HG03103 (cell line): ENCODE results near the gene MICAL2.

Source experiments
- ATAC-seq: cut with Tn5 transposase; IDR thresholded peaks from one replicate; pipeline ENCODE4 v1.9.1; 2021; ENCODE audit warnings: low read depth; ENCODE audit not compliant: unreplicated experiment

Gene MICAL2

DNA sequence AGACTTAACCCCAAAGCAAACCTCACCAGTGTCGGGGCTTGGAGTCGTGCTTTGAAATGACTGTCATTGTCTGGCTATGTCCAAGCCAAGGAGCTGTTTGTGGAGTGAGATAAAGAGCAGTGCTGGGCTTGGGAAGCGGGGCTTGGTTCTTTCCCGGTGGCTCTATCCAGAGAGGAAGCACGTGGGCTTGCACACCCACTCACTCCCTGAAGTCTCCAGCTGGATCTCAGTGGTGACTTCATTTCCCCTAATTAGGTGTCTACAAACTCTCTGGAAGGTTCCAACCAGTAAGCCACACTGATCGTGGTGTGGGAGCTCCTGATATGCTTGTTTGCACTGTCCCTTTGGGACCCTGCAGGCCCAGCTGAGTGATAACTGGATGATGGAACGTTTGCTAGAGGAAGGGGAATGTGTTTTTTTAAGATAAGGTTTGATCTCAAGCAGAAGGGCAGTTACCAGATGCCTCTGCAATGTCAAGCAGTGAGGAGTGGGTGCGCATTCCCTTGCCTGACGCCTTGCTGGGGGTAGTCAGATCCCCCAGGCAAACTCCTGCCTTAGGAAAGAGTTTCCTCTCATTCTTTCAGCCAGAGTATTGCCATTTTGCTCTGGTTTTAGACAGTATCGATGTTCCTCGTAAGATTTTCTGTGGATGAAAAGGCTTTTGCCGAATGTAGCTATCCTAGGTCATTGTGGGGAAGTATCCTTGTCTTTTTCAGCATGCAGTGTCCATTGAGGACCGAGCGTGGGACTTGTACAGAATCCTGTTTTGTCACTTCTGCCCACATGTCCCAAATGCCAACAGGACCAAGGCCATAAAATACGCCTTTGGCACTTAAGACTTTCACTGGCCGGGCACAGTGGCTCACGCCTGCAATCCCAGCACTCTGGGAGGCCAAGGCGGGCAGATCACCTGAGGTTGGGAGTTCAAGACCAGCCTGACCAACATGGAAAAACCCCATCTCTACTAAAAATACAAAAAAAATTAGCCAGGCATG is 90.9 kb downstream of the MICAL2 start:
- ATAC-seq: no peak

DNA sequence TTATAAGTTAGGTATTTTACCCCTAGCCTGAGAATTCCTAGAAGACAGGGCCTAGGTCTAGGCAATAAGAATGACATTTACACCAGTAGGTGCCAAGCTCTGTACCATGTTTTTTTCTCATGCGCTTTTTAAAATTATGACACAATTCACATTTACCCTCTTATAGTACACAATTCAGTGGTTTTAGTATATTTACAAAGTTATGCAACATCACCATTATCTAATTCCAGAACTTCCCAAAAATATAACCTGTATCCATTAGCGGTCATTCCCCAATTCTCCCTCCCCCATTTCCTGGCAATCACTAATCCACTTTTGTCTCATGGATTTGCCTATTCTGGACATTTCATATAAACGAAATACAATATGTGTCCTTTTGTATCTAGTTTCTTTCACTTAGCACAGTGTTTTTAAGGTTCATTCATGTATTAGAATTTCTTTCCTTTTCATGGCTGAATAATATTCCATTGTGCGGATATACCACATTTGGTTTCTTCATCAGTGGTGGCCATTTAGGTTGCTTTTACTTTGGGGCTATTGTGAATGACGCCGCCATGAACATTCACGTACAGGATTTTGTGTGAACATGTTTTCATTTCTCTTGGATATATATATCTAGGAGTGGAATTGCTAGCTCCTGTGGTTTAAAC is 92.4 kb downstream of the MICAL2 start:
- no peak for ATAC-seq

DNA sequence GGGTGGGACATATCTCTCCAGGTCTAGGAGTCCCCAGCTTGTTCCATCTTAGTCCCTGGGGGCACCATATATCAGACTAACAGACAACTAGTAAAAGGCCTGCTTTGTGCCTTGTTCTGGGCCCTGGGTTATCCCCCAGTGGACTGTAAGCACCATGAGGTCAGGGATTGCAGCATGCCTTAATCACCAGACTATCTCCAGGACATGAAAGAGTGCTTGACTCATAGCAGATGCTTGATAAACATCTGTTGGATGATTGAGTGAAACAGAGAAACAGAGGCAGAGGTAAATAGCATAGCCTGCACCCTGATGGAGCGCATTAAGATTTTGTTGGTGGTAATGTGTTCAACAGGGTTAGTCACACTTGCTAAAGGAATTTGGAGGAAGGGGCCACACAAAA is 94.1 kb downstream of the MICAL2 start:
- no peak for ATAC-seq

DNA sequence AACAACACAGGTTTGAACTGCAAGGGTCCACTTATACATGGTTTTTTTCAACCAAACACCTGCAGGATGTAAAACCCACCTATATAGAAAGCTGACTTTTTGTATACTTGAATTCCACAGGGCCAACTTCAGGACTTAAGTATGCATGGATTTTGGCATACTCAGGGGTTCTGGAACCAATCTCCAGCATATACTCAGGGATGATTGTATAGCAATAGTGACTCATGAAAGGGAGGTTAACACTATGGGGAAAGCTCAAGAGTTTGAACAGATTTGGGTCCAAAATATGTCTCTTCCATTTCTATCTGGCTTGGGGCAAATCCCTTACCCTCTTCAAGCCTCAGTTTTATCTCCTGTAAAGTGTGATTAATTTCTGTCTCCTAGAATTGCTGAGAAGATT is 94.9 kb downstream of the MICAL2 start:
- no peak for ATAC-seq

DNA sequence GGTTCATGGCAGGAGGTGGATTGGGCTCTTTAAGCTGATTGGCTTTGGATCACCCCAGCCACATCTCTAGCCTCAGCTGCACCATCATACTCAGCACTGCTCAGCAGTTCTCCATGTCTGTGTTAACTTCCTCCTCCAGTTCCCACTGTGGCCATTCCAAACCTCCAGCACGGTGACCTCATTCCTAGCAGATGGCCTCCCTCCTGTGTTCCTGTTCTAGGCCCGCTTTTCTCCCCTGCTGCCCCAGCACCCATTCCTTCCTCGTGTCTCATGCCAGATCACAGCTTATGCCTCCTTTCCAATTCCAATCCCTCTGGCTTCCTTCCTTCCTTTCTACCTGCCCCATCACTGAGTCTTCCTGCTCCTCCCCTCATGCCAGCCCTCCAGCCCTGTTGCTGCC is 96.1 kb downstream of the MICAL2 start:
- ATAC-seq: no peak

DNA sequence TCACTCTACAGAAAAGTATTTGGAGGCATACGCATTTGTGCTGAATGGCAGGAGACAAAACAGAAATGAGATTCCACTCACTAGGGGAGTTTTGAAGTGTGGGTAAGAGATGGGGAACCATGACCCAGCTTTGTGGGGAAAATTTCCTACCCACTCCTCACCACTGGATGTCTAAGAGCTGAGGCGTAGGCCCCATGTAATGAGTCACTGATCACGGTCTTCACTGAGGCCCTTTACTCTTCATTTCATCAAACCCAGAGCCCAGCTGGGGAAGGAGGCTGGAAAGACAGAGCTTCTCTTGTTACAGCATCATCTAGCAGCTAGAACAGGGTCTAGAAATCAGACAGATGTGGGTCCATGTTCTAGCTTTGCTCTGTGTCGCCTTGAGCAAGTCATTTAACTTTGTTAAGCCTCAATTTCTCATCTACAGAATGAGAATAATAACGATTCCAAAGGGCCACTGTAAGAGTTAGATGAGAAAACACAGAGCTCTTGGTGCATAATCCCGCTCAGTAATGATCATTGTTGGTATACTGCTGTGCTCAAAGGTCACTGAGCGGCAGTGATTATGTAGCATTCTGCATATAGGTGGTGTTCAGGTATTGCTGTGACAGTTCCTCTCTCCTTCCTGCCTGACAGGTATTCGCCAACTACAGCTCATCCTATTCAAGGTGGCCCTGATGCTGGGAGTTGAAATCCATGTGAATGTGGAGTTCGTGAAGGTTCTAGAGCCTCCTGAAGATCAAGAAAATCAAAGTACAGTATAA is 97.2 kb downstream of the MICAL2 start:
- ATAC-seq: no peak

DNA sequence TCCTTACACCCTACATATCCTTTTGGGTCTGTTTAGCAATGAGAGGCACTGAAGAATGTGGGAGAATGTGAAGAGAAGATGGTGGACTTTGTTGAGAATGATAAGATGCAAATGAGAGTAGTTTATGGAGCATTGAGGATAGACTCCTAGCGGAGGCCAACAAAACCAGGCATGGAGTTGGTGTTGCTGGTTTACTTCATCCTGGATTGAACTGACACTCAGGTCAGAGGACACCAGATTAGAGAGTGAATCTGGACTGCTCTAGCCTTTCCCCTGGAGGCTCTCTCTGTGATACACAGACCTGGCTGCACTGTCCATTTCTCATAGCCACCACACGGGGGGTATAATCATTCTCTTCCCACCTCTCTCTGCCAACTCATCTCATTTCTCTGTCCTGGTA is 98.7 kb downstream of the MICAL2 start:
- ATAC-seq: no peak

DNA sequence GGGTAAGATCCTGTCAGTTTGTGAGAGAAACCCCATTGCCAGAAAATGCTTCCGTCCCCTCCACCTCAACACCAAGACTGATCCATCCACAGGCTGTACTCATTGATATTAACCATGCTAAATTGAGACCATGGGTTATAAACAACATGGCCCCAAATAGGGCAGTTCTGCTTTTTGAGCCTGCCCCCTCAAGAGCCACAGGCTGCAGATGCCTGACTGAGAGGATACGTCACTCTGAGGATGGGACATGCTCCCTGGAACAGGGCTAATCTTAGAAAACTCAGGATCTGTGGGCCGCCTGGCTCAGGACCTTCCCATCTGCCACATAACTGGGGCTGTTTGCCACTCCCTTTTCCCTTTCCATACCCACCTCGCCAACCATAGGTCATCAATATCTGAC is 99.8 kb downstream of the MICAL2 start:
- ATAC-seq: no peak

DNA sequence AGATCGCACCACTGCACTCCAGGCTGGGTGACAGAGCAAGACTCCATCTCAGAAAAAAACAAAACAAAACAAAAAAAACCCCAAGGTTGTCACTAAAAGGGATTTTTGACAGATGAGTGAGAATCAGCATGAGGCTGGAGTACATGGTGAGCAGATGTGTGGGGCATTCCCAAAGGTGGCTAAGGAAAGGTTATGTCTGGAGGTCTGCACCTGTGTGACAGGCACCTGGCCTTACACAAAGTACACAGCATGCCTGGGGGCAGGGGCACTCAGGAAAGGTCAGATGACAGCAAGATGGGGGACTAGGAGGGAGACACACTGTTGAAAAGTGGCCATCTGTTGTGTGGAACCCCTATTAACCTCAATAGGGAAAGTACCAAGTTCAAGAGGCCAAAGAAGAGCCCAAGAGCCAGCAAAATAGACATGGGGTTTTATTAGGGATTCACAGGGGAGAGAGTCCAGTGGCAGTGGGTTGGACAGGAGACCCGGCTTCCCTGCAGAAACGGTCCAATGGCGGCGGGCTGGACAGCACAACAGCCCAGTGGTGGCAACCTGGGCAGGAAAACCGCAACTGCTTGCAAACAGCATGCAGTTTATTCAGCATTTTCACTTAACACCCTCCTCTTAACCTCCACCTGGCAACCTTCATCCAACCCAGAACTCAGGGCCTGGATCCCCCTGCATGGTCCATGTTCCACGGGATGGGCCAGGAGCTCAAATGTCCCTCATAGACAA is 101.1 kb downstream of the MICAL2 start:
- ATAC-seq: no peak

DNA sequence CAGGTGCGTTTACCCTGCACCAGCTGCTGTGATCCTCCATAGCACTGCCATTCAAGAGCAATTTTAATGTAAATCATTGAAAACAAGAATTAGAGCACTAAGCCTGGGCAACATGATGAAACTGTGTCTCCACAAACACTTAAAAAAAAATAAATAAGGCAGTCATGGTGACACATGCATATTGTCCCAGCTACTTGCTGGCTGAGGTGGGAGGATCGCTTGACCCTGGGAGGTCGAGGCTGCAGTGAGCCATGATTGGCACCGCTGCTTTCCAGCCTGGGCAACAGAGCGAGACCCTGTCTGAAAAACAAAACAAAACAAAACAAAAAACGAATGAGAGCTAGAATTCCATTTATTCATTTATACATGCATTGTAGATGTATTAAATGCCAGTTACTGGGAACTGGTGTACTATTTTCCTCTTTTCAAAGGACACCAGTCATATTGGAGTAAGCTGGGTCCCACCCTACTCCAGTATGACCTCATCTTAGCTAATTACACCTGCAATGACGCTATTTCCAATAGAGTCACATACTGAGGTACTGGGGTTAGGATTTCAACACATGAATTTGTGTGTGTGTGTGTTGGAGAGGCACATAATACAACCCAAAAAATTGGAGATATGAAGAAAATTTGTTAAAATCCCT is 101.9 kb downstream of the MICAL2 start:
- no peak for ATAC-seq

DNA sequence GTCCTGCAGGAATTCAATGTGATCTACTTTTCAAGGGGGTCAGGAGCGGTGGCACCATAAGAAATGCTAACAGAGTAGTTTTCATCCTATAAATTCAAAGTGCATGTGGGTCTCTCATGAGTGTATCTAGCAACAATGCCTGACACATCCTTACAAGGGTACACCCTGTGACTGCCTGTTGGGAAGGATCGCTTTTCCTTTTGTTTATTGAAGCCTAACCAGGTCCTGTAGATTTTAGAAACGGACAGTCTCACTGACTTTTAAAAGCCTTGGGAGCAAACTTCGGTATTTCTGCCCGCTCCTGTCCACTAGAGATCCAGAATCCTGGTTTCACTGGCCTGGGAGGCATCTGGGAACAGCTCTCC is 102.4 kb downstream of the MICAL2 start:
- ATAC-seq: no peak

DNA sequence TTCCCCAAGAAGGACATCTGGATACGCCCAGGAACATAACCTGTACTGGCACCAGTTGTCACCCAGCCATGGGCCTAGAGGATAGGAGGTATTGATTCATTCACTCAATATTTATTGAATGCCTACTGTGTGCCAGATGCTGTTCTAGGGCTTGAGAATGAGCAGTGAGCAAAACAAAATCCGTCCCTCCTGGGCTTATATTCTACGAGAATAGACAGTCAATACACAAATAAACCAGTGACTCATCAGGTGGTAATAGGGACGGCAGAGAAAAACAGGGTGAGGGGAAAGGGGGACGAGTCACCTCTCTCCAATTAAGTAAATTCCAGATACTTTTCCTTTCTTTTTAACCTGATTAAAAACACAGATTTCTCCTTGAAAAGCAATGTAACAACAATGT is 103.5 kb downstream of the MICAL2 start:
- ATAC-seq: no peak

DNA sequence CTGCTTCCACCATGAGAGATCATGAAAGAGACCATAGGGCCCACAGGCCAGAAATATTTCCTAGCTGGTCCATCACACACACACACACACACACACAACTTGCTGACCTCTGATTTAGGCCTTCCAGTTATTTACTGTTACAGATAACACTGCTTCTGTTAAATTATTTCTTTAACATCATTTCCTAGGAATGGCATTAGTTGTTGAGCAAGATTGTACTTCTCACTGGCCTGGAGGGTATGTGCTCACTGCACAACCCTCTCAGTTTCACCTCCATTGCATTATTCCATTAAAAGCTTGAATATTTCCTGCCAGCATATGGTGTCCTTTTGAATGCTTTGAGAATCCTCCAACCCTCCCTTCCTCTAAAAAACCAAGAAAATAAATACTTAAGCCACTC is 104.4 kb downstream of the MICAL2 start:
- no peak for ATAC-seq

DNA sequence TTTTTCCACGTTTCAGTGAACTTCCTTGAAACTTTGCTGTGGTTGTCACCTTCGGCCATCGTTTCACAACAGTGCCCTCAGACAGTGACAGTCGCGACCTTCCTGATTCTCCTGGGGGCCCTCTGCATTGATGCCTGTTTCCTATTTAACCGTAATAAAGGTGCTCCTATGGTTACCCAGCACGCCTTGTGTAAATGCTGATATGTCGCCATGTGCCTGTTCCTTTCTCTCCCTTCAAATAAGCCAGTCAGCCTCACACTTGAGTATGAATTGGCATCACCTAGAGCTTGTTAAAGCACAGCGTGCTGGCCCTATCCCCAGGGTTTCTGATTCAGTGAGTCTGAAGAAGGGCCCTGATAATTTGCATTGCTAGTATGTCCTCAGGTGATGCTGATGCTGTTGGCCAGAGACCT is 104.8 kb downstream of the MICAL2 start:
- ATAC-seq: no peak

DNA sequence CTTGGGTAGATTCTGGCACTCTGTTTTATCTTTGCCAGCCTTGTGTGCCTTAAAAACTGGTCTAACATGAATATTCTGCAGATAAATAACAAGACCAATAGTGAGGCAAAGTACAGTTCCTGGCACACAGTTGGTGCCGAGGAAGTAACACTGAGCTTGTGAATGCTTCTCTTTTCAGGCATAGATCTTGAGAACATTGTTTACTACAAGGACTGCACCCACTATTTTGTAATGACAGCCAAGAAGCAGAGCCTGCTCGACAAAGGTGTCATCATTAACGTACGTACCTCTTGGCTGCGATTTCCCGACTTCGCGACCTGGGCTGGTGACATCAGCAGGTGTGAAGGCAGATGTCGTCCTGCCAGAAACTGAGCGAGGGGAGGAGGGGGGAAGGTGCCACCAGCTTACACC is 105.7 kb downstream of the MICAL2 start:
- no peak for ATAC-seq

DNA sequence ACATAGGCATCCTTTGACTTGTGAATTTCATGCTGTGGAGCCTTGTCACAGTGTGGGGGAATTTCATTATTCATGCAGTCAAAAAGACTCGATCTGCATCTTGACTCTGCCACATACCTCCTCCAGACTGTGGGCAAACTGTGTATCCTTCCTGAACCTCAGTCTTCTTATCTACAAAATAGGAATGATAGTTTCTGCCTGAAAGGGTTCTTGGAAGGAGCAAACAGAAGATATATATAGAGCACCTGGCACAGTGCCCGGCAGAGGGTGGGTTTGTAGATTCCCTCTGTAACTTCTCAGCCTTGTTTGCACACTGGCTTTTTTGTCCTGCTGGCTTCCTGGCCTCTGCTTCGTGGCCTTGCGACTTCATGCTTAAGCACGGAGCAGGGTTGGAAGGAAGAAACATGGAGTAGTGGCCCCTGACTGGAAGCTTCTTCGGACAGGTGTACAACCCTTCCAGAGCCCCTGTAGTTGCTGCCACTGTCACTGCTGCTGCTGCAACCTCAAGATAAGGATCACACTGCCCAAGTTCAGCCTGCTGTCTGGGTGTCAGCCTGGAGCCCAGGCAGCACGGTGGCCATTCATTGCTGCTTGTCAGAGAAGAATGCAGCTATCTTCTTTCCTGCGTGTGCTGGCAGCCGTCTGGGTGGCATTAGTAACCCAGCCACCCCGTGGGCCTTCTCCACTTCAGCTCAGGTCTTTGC is 106.4 kb downstream of the MICAL2 start:
- no peak for ATAC-seq

DNA sequence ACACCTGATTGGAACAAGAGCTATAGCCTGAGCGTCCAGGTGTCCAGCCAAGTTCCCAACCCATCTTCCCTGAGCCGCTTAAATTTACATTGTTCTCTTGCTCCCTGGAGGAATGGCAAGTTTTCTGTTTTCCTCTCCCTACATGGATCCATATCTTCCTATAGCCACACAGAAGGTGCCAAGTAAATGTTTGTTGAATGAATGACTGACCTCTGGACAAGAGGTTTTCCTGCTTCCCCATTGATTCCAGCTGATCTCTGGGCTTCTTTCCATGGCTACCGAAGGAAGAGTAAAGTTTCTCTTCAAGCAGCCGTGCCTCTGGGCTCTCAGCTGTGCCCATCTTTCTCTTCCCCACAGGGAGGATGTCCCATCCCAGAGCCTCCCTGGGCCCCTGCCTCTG is 107.5 kb downstream of the MICAL2 start:
- ATAC-seq: no peak

DNA sequence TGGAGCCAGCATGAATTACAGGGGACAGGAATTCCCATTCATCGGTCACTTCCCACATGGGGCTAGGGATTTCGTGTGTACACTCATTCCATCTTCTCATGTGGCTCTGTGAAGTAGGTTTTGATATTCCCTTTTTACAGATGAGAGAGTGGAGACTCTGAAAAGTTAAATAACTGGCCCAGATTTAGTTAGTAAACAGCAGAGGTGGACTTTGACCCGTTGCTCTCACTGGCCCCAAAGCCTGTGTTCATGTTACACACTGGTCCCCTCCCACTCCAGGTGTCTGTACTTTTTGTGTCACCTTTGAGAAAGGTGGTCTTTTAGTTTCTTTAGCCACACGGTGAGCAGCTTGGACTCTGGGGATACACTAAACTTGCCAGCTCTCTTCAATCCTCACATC is 108.5 kb downstream of the MICAL2 start:
- ATAC-seq: no peak

DNA sequence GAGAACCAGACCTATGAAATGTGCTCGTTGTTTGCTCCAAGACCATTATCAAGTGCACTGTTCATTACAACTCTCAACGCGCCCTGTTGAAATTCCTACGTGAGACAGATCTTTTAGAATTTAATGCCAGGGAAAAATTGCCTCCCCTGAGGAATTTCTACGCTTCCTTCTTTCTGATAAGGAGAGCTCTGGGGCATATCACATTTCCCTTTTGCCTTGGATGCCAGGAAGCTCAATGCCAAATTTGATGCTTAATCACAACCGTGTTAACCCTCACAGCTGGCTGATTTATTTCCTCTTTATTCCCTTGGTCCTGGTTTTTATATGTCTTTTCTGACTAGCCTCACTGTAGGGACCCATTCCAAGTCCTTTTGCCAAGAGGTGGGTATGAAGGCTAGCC is 109.4 kb downstream of the MICAL2 start:
- no peak for ATAC-seq

DNA sequence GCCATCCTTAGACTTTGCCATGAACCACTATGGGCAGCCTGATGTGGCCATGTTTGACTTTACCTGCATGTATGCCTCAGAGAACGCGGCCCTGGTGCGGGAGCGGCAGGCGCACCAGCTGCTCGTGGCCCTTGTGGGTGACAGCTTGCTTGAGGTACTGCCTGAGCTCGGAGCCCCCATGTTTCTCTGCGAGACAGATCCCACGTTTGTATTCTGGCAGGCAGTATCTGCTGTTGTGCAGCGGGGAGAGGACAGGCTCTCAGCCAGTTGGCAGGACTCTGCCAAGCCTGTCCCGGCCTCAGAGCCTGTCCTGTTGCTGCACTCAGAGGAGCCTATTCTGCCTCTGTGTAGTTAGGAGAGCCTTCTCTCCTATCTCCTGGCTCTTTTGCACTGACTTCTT is 109.9 kb downstream of the MICAL2 start:
- no peak for ATAC-seq
